Right lobe of liver (tissue), 6 donors: ENCODE data around the gene RGL2. TPM values are rescaled to one million over a fixed set of nuclear protein-coding genes. Genes with fewer than 3 reads are reported as not detected.

Experiments
- ATAC-seq, 4 donors: fragments of 200-7000 bp; cut with Tn5 transposase; one replicate each; pipeline ENCODE4 v1.9.1; 2020; ENCODE audit warnings: mild to moderate bottlenecking in 4 of 4, moderate library complexity in 4 of 4
- DNase-seq, 3 donors: peaks; one replicate each; pipeline ENCODE4 v3.0.0-alpha.2; 2020
- H3K27ac ChIP-seq, 3 donors: fragments of 200-600 bp; one replicate each; pipeline ENCODE4 v1.8.0; 2022
- H3K27me3 ChIP-seq, 2 donors: fragments of 200-600 bp; one replicate each; pipeline ENCODE4 v1.8.0; 2022
- H3K36me3 ChIP-seq, 4 donors: fragments of 200-600 bp; sonication (generic) in 1 of 4; one replicate each; pipeline versions ENCODE4 v1.5.1 to v1.8.0; 2017 to 2022; ENCODE audit warnings: control low read depth in 1 of 4
- H3K4me1 ChIP-seq, 4 donors: fragments of 200-600 bp; sonication (generic) in 1 of 4; one replicate each; pipeline versions ENCODE4 v1.5.1 to v1.8.0; 2017 to 2022; ENCODE audit warnings: control low read depth in 1 of 4
- H3K4me3 ChIP-seq, 3 donors: fragments of 200-600 bp; one replicate each; pipeline ENCODE4 v1.8.0; 2022
- H3K9me3 ChIP-seq, 4 donors: fragments of 200-600 bp; sonication (generic) in 1 of 4; one replicate each; pipeline versions ENCODE4 v1.5.1 to v1.8.0; 2017 to 2022; ENCODE audit warnings: control low read depth in 1 of 4
- CTCF ChIP-seq, 4 donors: fragments of 200-600 bp in 3 of 4; fragments of 450-650 bp in 1 of 4; IDR thresholded peaks; one replicate each; pipeline versions ENCODE4 v1.5.1 to v1.8.0; 2016 to 2022; ENCODE audit warnings: antibody characterized with exemption in 4 of 4, mild to moderate bottlenecking in 2 of 4
- POLR2A ChIP-seq: fragments of 450-650 bp; IDR thresholded peaks from one replicate; pipeline ENCODE4 v1.6.1; 2017; ENCODE audit warnings: antibody characterized with exemption, mild to moderate bottlenecking
- WGBS: methylation state at CpG from one replicate; pipeline ENCODE4 v1.1.6; 2018; ENCODE audit warnings: low coverage, low lambda C conversion rate; ENCODE audit not compliant: insufficient coverage; ENCODE audit errors: missing lambda C conversion rate; 5-methylcytosine and 5-hydroxymethylcytosine counted together
- intact Hi-C, 2 donors: fragments of 100-400 bp; cut with DNase I; formaldehyde crosslinking; loops; one replicate each; pipeline versions ENCODE4 v1.11.2 to v1.14.1; 2022
- total RNA-seq, 6 experiments: library from RNA; depleted of rRNA in 2 of 6; stranded (reverse); fragments of >200 nt in 2 of 6; fragmentation: NEBNext Ultra II Directional in 3 of 6; extraction: Animal tissue kit (Norgen Biotek cat#: 25700) in 3 of 6; gene quantifications; one replicate each; pipeline versions ENCODE4 v1.1.0 to v1.2.4, GENCODE V29; 2016 to 2023
- donor health status: DM: no; HTN: yes; CAD: no.
- donor health status: DM: no; HTN: no; CAD: no.
- donor health status: DM: no; HTN: no; CAD: no.
- donor health status: DM: no; HTN: yes; CAD: no.
- donor health status: DM: no; HTN: yes; CAD: no.

The RGL2 gene
- total RNA-seq, 6 experiments from 2014 or later, result 15.1 to 30.6 (median 23.3) TPM

- intact Hi-C loops, result no loop called here
- peaks cover 0 to 34% (median 4%) of the 10 kb centered on the region in 4 donors for H3K36me3 ChIP-seq
- 84% methylated on average over 7 of the region's 16 CpGs for WGBS
- no peaks in the 10 kb centered on the region for H3K9me3 ChIP-seq
- TF ChIP-seq CTCF (IDR thresholded peaks at IDR 0.05), result no peak
- TF ChIP-seq POLR2A, result no peak
- no peak for ATAC-seq
- DNase-seq, result no peak
- no peaks in the 10 kb centered on the region for H3K27me3 ChIP-seq
- H3K4me3 ChIP-seq, result no peak overlapping the region
- no peak overlapping the region for H3K27ac ChIP-seq
- peaks cover 0 to 25% (median 10%) of the 10 kb centered on the region in 4 donors for H3K4me1 ChIP-seq
Observed at GRCh38 chr6:33292996-33293682, 5.6 kb downstream of the RGL2 start.

GRCh38 chr6:33290459-33290858, 8.3 kb downstream of the RGL2 start:
- ATAC-seq, result no peak
- intact Hi-C loops, result no loop called here
- Histone ChIP-seq H3K36me3 (peaks cover 0 to 40% (median 10%) of the 10 kb centered on the region in 4 donors), H3K27ac (no peak overlapping the region), H3K9me3 (no peaks in the 10 kb centered on the region), H3K4me3 (peak overlapping the region in 2 of 3 donors; percentile 79 to 91), H3K27me3 (no peaks in the 10 kb centered on the region), H3K4me1 (peaks cover 0 to 16% (median 8%) of the 10 kb centered on the region in 4 donors)
- WGBS, result 68% methylated on average over 7 of the region's 7 CpGs
- no peak for DNase-seq
- TF ChIP-seq CTCF (IDR thresholded peaks at IDR 0.05) (no peak), POLR2A (no peak)

GRCh38 chr6:33289784-33290315, 8.9 kb downstream of the RGL2 start:
- Histone ChIP-seq H3K36me3 (peaks cover 0 to 44% (median 10%) of the 10 kb centered on the region in 4 donors), H3K9me3 (no peaks in the 10 kb centered on the region), H3K27me3 (no peaks in the 10 kb centered on the region), H3K4me3 (peak overlapping the region; percentile 79 to 94 (median 91)), H3K4me1 (peaks cover 0 to 16% (median 8%) of the 10 kb centered on the region in 4 donors), H3K27ac (peak overlapping the region; percentile 67 to 72 (median 69))
- no peak for TF ChIP-seq CTCF (IDR thresholded peaks at IDR 0.05)
- TF ChIP-seq POLR2A, result no peak
- ATAC-seq, result no peak
- intact Hi-C loops, result no loop called here
- 7% methylated on average over 13 of the region's 14 CpGs for WGBS
- DNase-seq, result no peak

- DNase-seq, result peak; percentile 71 to 89 (median 73)
Observed at GRCh38 chr6:33288921-33289783, 9.6 kb downstream of the RGL2 start, which contains the start of the genes PFDN6 and WDR46. Gene PFDN6 (plus strand): TSS chr6:33289601. CDS start chr6:33289857, 256 bp downstream. Gene WDR46 (minus strand): TSS chr6:33289239. CDS start chr6:33289170, 69 bp downstream.

More at GRCh38 chr6:33288921-33289783, 9.6 kb downstream of the RGL2 start, which contains the start of the genes PFDN6 and WDR46:
- H3K27ac ChIP-seq, result peak within 1 kb of the TSS; percentile 67 to 72 (median 69)
- ATAC-seq, result peak; percentile 95 to 97 (median 96)
- no peaks in the 10 kb centered on the region for H3K27me3 ChIP-seq
- WGBS, result under 1% methylated on average over 40 of the region's 43 CpGs
- no peak for TF ChIP-seq CTCF (IDR thresholded peaks at IDR 0.05)
- TF ChIP-seq POLR2A, result no peak
- H3K4me3 ChIP-seq, result peak within 1 kb of the TSS; percentile 79 to 94 (median 91)
- peaks cover 0 to 16% (median 8%) of the 10 kb centered on the region in 4 donors for H3K4me1 ChIP-seq
- peaks cover 0 to 51% (median 12%) of the 10 kb centered on the region in 4 donors for H3K36me3 ChIP-seq
- intact Hi-C loops, result no loop called here
- no peaks in the 10 kb centered on the region for H3K9me3 ChIP-seq
